Hepatocyte (in vitro differentiated cells): ENCODE measurements around the gene PECR. TPM values are rescaled to one million over a fixed set of nuclear protein-coding genes. Genes with fewer than 3 reads are reported as not detected.

ENCODE experiments used
- DNase-seq: peaks from one replicate; pipeline ENCODE4 v3.0.0-alpha.2; 2016; ENCODE audit warnings: low spot score
- H2AFZ ChIP-seq: fragments of 200-600 bp; sonication (generic); 2 replicates; pipeline ENCODE4 v1.6.0; 2016; ENCODE audit warnings: antibody characterized with exemption, mild to moderate bottlenecking
- H3K27ac ChIP-seq: fragments of 200-600 bp; sonication (generic); 2 replicates; pipeline ENCODE4 v1.5.1; 2016; ENCODE audit warnings: mild to moderate bottlenecking
- H3K27me3 ChIP-seq: fragments of 200-600 bp; sonication (generic); 2 replicates; pipeline ENCODE4 v1.6.1; 2016
- H3K36me3 ChIP-seq: fragments of 200-600 bp; sonication (generic); replicated peaks from 2 replicates; pipeline ENCODE4 v1.5.1; 2016; ENCODE audit warnings: low read depth; ENCODE audit not compliant: insufficient read depth
- H3K4me1 ChIP-seq: fragments of 200-600 bp; sonication (generic); 2 replicates; pipeline ENCODE4 v1.5.1; 2016; ENCODE audit warnings: mild to moderate bottlenecking, moderate library complexity; ENCODE audit not compliant: insufficient read depth
- H3K4me2 ChIP-seq: fragments of 200-600 bp; sonication (generic); 2 replicates; pipeline ENCODE4 v1.6.0; 2016
- H3K4me3 ChIP-seq: fragments of 200-600 bp; sonication (generic); 2 replicates; pipeline ENCODE4 v1.5.1; 2016; ENCODE audit warnings: mild to moderate bottlenecking
- H3K79me2 ChIP-seq: fragments of 200-600 bp; sonication (generic); 2 replicates; pipeline ENCODE4 v1.6.0; 2017; ENCODE audit warnings: mild to moderate bottlenecking
- H3K9me2 ChIP-seq: fragments of 200-600 bp; sonication (generic); replicated peaks from 2 replicates; pipeline ENCODE4 v1.6.0; 2017; ENCODE audit warnings: mild to moderate bottlenecking; ENCODE audit not compliant: insufficient read depth
- H3K9me3 ChIP-seq: fragments of 200-600 bp; sonication (generic); 2 replicates; pipeline ENCODE4 v1.5.1; 2016; ENCODE audit warnings: low read depth, mild to moderate bottlenecking
- H4K20me1 ChIP-seq: fragments of 200-600 bp; sonication (generic); 2 replicates; pipeline ENCODE4 v1.6.0; 2016; ENCODE audit warnings: mild to moderate bottlenecking; ENCODE audit not compliant: insufficient read depth, poor library complexity, severe bottlenecking
- EZH2 ChIP-seq: fragments of 200-600 bp; sonication (generic); IDR thresholded peaks from 2 replicates; pipeline ENCODE4 v1.6.1; 2016; ENCODE audit warnings: antibody characterized with exemption, mild to moderate bottlenecking, borderline replicate concordance
- EZH2phosphoT487 ChIP-seq: fragments of 200-600 bp; sonication (generic); IDR thresholded peaks from one replicate; pipeline ENCODE4 v1.6.1; 2018; ENCODE audit warnings: antibody characterized with exemption, mild to moderate bottlenecking, low read depth, moderate library complexity; ENCODE audit not compliant: unreplicated experiment, severe bottlenecking
- WGBS: methylation state at CpG from one replicate; pipeline ENCODE4 v1.1.6; 2016; ENCODE audit warnings: low lambda C conversion rate; ENCODE audit errors: missing lambda C conversion rate; 5-methylcytosine and 5-hydroxymethylcytosine counted together
- polyA plus RNA-seq: library from polyadenylated mRNA; unstranded; fragments of >200 nt; fragmentation: Nextera tagmentation; extraction: Ambion mirVana; gene quantifications from 2 replicates; pipeline ENCODE4 v1.2.1, GENCODE V29; 2016
- total RNA-seq: library from RNA; depleted of rRNA; stranded (reverse); fragments of >200 nt; gene quantifications from 2 replicates; pipeline ENCODE4 v1.2.3, GENCODE V29; 2014
- TF ChIP-seq, protein P1 (sequence below): fragments of 200-600 bp; sonication (generic); IDR thresholded peaks from 2 replicates; pipeline ENCODE4 v1.5.1; 2016; ENCODE audit warnings: antibody characterized with exemption, mild to moderate bottlenecking; ENCODE audit not compliant: poor library complexity

PECR gene
- total and polyA plus RNA-seq, 2 experiments from 2014 or later: 17.4 to 32.4 TPM

DNA sequence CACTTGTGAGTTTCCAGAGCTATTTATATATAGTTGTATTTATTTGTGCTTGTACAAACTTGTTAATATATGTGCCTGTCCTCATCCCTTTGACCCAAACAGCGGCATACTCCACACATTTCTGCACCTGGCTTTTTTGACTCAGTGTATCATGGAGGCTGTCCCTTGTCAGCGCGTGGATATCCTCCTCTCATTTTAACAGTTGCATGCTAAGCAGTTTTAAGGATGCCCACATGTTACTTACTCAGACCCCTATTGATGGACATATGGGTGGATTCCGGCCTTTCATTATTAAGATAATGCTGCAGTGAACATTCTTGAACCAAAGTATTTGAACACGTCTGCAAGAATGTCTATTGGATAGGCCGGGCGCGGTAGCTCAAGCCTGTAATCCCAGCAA is 67.6 kb downstream of the PECR start:
- Histone ChIP-seq H2AFZ (no peak overlapping the region), H3K9me2 (no peaks in the 10 kb centered on the region), H3K79me2 (peaks cover 22% of the 10 kb centered on the region), H3K27ac (no peak overlapping the region), H3K4me2 (peak overlapping the region; percentile 85), H3K4me1 (no peaks in the 10 kb centered on the region), H3K4me3 (no peak overlapping the region), H3K9me3 (no peaks in the 10 kb centered on the region), H3K36me3 (no peaks in the 10 kb centered on the region), H4K20me1 (no peaks in the 10 kb centered on the region), H3K27me3 (no peaks in the 10 kb centered on the region)
- TF ChIP-seq, protein P1, sequence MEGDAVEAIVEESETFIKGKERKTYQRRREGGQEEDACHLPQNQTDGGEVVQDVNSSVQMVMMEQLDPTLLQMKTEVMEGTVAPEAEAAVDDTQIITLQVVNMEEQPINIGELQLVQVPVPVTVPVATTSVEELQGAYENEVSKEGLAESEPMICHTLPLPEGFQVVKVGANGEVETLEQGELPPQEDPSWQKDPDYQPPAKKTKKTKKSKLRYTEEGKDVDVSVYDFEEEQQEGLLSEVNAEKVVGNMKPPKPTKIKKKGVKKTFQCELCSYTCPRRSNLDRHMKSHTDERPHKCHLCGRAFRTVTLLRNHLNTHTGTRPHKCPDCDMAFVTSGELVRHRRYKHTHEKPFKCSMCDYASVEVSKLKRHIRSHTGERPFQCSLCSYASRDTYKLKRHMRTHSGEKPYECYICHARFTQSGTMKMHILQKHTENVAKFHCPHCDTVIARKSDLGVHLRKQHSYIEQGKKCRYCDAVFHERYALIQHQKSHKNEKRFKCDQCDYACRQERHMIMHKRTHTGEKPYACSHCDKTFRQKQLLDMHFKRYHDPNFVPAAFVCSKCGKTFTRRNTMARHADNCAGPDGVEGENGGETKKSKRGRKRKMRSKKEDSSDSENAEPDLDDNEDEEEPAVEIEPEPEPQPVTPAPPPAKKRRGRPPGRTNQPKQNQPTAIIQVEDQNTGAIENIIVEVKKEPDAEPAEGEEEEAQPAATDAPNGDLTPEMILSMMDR: no peak
- no peak for TF ChIP-seq EZH2
- TF ChIP-seq EZH2phosphoT487: no peak
- no peak for DNase-seq
- 93% methylated on average over 8 of the region's 8 CpGs for WGBS

DNA sequence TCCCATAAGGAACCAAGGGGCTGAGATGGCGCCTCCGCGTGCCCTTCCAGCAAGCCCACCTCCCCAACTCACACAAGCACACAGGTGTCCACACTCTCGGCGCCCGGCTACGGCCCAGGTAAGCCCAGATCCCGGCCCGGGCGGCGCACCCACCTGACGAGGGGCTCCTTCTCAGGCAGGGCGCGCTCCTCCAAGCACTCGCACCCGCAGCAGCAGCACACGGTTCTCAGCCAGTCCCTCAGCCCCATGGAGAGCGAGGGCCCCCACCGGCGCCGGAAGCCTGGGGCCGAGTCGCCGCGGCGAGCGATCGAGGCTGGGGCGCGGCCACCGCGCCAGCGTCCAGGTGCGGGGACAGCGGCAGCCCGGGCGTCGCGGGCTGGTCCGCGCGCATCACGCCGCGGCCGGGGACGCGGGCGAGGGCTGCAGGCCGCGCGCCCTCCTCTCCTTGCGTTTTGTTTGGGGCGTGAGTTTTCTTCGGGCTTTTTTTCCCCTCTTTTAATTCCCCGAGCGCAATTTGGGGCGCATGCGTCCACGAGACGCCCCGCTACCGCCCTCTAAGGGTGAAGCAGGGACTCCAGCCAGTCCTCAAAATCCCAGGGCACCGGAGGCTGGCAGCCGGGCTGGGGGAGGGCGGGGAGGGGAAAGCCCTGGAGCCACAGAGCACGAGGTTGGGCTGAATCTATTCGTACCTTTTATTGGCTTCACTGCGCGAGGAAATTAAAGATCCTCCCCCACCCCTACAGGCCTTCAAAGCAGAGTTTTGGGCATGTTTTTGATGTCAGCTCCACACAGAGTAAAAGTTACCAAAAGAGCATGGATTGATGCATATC is 68.3 kb downstream of the PECR start, which contains the start of gene MREG:
Gene MREG (minus strand): TSS at position 472 of the 830 bp plus-strand sequence. CDS start 224 bp downstream, at position 248.
- Histone ChIP-seq H3K4me1 (no peaks in the 10 kb centered on the region), H3K27me3 (no peaks in the 10 kb centered on the region), H3K36me3 (no peaks in the 10 kb centered on the region), H3K79me2 (peaks cover 24% of the 10 kb centered on the region), H3K4me3 (peak within 1 kb of the TSS; percentile 59), H3K27ac (peak within 1 kb of the TSS; percentile 68), H4K20me1 (no peaks in the 10 kb centered on the region), H3K9me3 (no peaks in the 10 kb centered on the region), H2AFZ (peak within 1 kb of the TSS; percentile 63), H3K4me2 (peak within 1 kb of the TSS; percentile 85), H3K9me2 (no peaks in the 10 kb centered on the region)
- TF ChIP-seq, protein P1: peak; percentile 80
- TF ChIP-seq EZH2: no peak
- under 1% methylated on average over 62 of the region's 70 CpGs for WGBS
- peak; percentile 89 for DNase-seq

DNA sequence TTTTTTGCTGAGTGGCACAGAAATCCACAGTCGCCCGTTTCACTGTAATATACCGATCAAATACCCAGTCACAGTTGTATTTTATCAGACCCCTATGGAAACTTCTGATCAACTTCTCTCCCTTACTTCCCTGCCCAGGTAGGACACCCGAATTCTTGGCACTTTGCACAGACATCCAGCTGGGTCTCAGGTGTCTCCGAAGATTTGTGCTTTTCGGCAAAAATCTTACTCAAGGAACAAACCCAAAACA is 68.9 kb downstream of the PECR start:
- Histone ChIP-seq H3K79me2 (peaks cover 26% of the 10 kb centered on the region), H4K20me1 (no peaks in the 10 kb centered on the region), H3K9me3 (no peaks in the 10 kb centered on the region), H3K27ac (peak overlapping the region; percentile 68), H3K9me2 (no peaks in the 10 kb centered on the region), H3K36me3 (no peaks in the 10 kb centered on the region), H3K4me1 (no peaks in the 10 kb centered on the region), H3K4me2 (peak overlapping the region; percentile 85), H3K4me3 (peak overlapping the region; percentile 59), H3K27me3 (no peaks in the 10 kb centered on the region), H2AFZ (peak overlapping the region; percentile 63)
- TF ChIP-seq, protein P1: no peak
- TF ChIP-seq EZH2 (no peak), EZH2phosphoT487 (no peak)
- DNase-seq: no peak
- 4% methylated on average over 6 of the region's 6 CpGs for WGBS
